Thyroid gland (tissue), 4 donors: Measurements from ENCODE around the gene EXD2. TPM values are rescaled to one million over a fixed set of nuclear protein-coding genes. Genes with fewer than 3 reads are reported as not detected.
A peak's percentile ranks its signal among the peaks of the same experiment; 100 is the strongest.

Experiments
- DNase-seq, 2 donors: peaks; one replicate each; pipeline ENCODE4 v3.0.0-alpha.2; 2019
- H3K27ac ChIP-seq, 3 donors: fragments of 200-600 bp; sonication (generic); 1 replicate in 2 of 3; 2 replicates in 1 of 3; pipeline ENCODE4 v1.5.1; 2016 to 2019; ENCODE audit warnings: mild to moderate bottlenecking in 1 of 3, moderate library complexity in 1 of 3
- H3K27me3 ChIP-seq: fragments of 200-600 bp; sonication (generic); one replicate; pipeline ENCODE4 v1.5.1; 2019
- H3K36me3 ChIP-seq, 2 donors: fragments of 200-600 bp; sonication (generic); one replicate each; pipeline ENCODE4 v1.5.1; 2016 to 2019
- H3K4me1 ChIP-seq, 2 donors: fragments of 200-600 bp; sonication (generic); one replicate each; pipeline ENCODE4 v1.5.1; 2017 to 2019
- H3K4me3 ChIP-seq, 3 donors: fragments of 200-600 bp; sonication (generic); replicated peaks in 1 of 3; 1 replicate in 2 of 3; 2 replicates in 1 of 3; pipeline ENCODE4 v1.5.1; 2016; ENCODE audit warnings: mild to moderate bottlenecking in 1 of 3
- H3K9me3 ChIP-seq: fragments of 200-600 bp; sonication (generic); one replicate; pipeline ENCODE4 v1.5.1; 2017
- CTCF ChIP-seq, 6 experiments: fragments of 200-600 bp in 3 of 6; fragments of 450-650 bp in 3 of 6; sonication (generic) in 3 of 6; IDR thresholded peaks; one replicate each; pipeline ENCODE4 v1.5.1; 2016 to 2019; ENCODE audit warnings: antibody characterized with exemption in 6 of 6, mild to moderate bottlenecking in 2 of 6, inconsistent platforms in 1 of 6, moderate library complexity in 1 of 6
- POLR2A ChIP-seq, 2 donors: fragments of 450-650 bp; IDR thresholded peaks; one replicate each; pipeline ENCODE4 v1.6.1; 2017; ENCODE audit warnings: antibody characterized with exemption in 2 of 2, mild to moderate bottlenecking in 2 of 2, moderate library complexity in 1 of 2
- WGBS, 2 donors: methylation state at CpG; one replicate each; pipeline ENCODE4 v1.1.5; 2017; 5-methylcytosine and 5-hydroxymethylcytosine counted together
- intact Hi-C: fragments of 100-400 bp; cut with DNase I; formaldehyde crosslinking; loops from one replicate; pipeline ENCODE4 v1.15.1; 2023
- total RNA-seq, 4 donors: library from RNA; depleted of rRNA; stranded (reverse); fragments of >200 nt; gene quantifications; one replicate each; pipeline ENCODE4 v1.2.3, GENCODE V29; 2016

Gene EXD2
- total RNA-seq, 4 donors from 2014 or later: 21.2 to 28.3 (median 25.2) TPM

DNA sequence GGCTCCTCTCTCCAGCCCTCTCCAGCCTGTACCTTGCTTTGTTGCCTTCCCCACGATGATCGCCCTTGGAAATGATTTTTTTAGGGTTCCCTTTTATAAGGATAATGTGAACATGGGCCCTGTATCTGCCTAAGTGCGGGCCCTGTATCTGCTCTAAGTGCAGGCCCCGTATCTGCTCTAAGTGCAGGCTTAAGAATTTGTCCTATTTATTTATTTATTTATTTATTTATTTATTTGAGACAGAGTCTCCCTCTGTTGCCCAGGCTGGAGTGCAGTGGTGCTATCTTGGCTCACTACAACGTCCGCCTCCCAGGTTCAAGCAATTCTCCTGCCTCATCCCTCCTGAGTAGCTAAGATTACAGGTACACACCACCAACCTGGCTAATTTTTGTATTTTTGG, 91.2 kb downstream of the EXD2 start:
- H3K4me3 ChIP-seq: no peak overlapping the region
- 95 to 98% methylated on average over 6 of the region's 6 CpGs for WGBS, 2 donors
- no peaks in the 10 kb centered on the region for H3K27me3 ChIP-seq
- no peaks in the 10 kb centered on the region for H3K9me3 ChIP-seq
- intact Hi-C loops: no loop called here
- no peak overlapping the region for H3K27ac ChIP-seq
- TF ChIP-seq POLR2A (IDR thresholded peaks at IDR 0.05): no peak
- TF ChIP-seq CTCF (IDR thresholded peaks at IDR 0.05): no peak
- H3K4me1 ChIP-seq: peaks cover 4 to 6% of the 10 kb centered on the region in 2 donors
- DNase-seq: no peak
- no peaks in the 10 kb centered on the region for H3K36me3 ChIP-seq

DNA sequence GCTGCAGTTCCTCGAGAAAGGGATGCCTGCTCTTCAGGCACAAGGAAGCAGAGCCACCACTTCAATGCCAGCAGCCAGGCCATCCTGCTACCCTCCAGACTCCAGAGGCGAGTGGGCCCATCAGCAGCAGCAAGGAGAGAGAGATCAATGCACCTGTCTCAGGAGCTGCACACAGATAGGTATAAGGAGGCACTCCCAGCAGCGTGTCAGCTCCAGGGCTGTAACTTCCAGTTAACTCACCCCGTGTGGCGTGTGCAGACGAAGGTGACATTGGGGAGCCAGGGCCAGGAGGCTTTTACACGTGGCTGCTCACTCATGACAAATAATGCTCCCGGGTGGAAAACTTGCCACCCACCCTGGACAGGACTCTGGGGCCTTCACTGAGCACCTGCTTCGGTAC, 92.9 kb downstream of the EXD2 start:
- H3K4me3 ChIP-seq: no peak overlapping the region
- peak in 1 of 2 donors; percentile 17 for DNase-seq
- no peak overlapping the region for H3K27ac ChIP-seq
- no peaks in the 10 kb centered on the region for H3K36me3 ChIP-seq
- intact Hi-C loops: no loop called here
- TF ChIP-seq CTCF (IDR thresholded peaks at IDR 0.05) (no peak), POLR2A (IDR thresholded peaks at IDR 0.05) (no peak)
- H3K27me3 ChIP-seq: no peaks in the 10 kb centered on the region
- peaks cover 14 to 16% of the 10 kb centered on the region in 2 donors for H3K4me1 ChIP-seq
- no peaks in the 10 kb centered on the region for H3K9me3 ChIP-seq
- WGBS, 2 donors: 59 to 69% methylated on average over 9 of the region's 9 CpGs

GRCh38 chr14:69285661-69286255, 94.5 kb downstream of the EXD2 start:
- no peak overlapping the region for H3K4me3 ChIP-seq
- no peaks in the 10 kb centered on the region for H3K27me3 ChIP-seq
- WGBS, 2 donors: 78 to 84% methylated on average over 7 of the region's 7 CpGs
- H3K9me3 ChIP-seq: no peaks in the 10 kb centered on the region
- peaks cover 14 to 16% of the 10 kb centered on the region in 2 donors for H3K4me1 ChIP-seq
- TF ChIP-seq CTCF (IDR thresholded peaks at IDR 0.05): no peak
- no peak for TF ChIP-seq POLR2A (IDR thresholded peaks at IDR 0.05)
- no peak for DNase-seq
- no peak overlapping the region for H3K27ac ChIP-seq
- H3K36me3 ChIP-seq: no peaks in the 10 kb centered on the region
- intact Hi-C loops: no loop called here

GRCh38 chr14:69287098-69288010, 96.1 kb downstream of the EXD2 start:
- DNase-seq: peak; percentile 6 to 7
- no peak for TF ChIP-seq POLR2A (IDR thresholded peaks at IDR 0.05)
- TF ChIP-seq CTCF (IDR thresholded peaks at IDR 0.05): no peak
- Histone ChIP-seq H3K9me3 (no peaks in the 10 kb centered on the region), H3K27me3 (no peaks in the 10 kb centered on the region), H3K4me3 (no peak overlapping the region), H3K4me1 (peaks cover 14 to 16% of the 10 kb centered on the region in 2 donors), H3K36me3 (no peaks in the 10 kb centered on the region), H3K27ac (peak overlapping the region in 2 of 3 donors; percentile 20 to 33)
- WGBS, 2 donors: 63 to 65% methylated on average over 9 of the region's 9 CpGs
- intact Hi-C loops: no loop called here
